Gastroesophageal sphincter (tissue), 3 donors: ENCODE measurements around the gene PCNT.

ENCODE experiments used
- EP300 ChIP-seq: sonication (generic); formaldehyde crosslinking; IDR thresholded peaks from one replicate; pipeline ENCODE4 v1.6.1; 2017; ENCODE audit warnings: antibody characterized with exemption, mild to moderate bottlenecking
- POLR2A ChIP-seq, 2 donors: fragments of 450-650 bp; IDR thresholded peaks; one replicate each; pipeline ENCODE4 v1.6.1; 2017; ENCODE audit warnings: antibody characterized with exemption in 2 of 2, mild to moderate bottlenecking in 2 of 2, moderate library complexity in 1 of 2
- POLR2AphosphoS5 ChIP-seq: sonication (generic); formaldehyde crosslinking; IDR thresholded peaks from one replicate; pipeline ENCODE4 v1.6.1; 2017; ENCODE audit warnings: antibody characterized with exemption
- TF ChIP-seq, protein P1 (sequence below), 4 experiments: fragments of 200-600 bp in 2 of 4; fragments of 450-650 bp in 2 of 4; sonication (generic) in 1 of 4; IDR thresholded peaks; one replicate each; pipeline ENCODE4 v1.5.1; 2017 to 2019; ENCODE audit warnings: antibody characterized with exemption in 4 of 4, mild to moderate bottlenecking in 2 of 4, moderate library complexity in 2 of 4

DNA sequence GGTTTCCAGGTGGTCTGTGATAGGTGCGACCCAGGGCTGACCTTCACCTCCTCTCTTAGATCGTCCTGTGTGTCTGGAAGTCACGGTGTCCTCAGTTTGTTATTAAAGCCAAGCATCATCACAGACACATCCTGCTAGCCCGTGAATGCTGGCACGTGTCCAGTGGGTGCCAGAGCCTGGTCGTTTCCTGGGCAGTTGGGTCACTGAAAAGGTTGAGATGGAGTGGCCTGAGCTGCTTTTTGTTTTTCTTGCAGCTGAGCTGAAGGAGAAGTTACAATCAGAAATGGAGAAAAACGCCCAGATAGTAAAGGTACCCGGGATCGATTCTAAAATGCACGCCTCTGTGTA is 23.2 kb downstream of the PCNT start:
- TF ChIP-seq POLR2AphosphoS5 (no peak), POLR2A (IDR thresholded peaks at IDR 0.05) (no peak), EP300 (no peak)
- TF ChIP-seq, protein P1, sequence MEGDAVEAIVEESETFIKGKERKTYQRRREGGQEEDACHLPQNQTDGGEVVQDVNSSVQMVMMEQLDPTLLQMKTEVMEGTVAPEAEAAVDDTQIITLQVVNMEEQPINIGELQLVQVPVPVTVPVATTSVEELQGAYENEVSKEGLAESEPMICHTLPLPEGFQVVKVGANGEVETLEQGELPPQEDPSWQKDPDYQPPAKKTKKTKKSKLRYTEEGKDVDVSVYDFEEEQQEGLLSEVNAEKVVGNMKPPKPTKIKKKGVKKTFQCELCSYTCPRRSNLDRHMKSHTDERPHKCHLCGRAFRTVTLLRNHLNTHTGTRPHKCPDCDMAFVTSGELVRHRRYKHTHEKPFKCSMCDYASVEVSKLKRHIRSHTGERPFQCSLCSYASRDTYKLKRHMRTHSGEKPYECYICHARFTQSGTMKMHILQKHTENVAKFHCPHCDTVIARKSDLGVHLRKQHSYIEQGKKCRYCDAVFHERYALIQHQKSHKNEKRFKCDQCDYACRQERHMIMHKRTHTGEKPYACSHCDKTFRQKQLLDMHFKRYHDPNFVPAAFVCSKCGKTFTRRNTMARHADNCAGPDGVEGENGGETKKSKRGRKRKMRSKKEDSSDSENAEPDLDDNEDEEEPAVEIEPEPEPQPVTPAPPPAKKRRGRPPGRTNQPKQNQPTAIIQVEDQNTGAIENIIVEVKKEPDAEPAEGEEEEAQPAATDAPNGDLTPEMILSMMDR (IDR thresholded peaks at IDR 0.05): no peak
